ENCODE data around the gene IFT43.

DNA sequence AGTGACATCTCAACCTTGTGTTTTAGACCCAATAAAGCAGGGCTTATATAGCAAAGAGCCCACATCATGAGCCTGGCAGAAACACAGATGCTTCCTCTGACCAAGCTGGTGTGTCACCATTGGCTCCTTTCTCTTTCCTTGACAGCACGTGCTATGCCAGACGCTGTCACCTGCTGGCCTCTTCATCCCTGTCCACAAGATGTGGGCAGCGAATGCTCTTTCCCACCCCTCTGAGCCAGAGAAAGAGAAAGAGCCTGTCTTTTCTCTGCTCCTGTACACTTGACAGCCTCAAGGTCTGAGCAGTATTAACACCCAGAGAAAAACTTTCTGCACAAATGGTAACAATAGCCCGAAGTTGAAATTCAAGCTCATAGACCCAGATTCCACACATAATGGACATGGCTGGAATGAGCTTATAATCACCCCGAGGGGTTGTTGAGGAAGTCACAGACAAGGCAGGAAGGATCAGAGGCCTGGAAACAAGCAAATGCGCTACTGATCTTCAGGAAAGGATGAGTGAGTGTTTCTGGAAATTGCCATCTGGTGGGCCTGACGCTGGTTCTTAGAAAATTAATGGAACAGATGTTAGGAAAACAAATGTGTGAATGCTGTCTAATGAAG is 12.7 kb upstream of the IFT43 start:
- TF ChIP-seq BRF1 (IDR thresholded peaks at IDR 0.05; ENCODE audit: borderline replicate concordance, extremely low read depth, insufficient read length) (no peak), TAF1 (IDR thresholded peaks at IDR 0.05; ENCODE audit: control insufficient read depth, extremely low read depth, insufficient read depth, low read length, severe bottlenecking) (no peak), XRCC3 (IDR thresholded peaks at IDR 0.05) (no peak), CTBP1 (IDR thresholded peaks at IDR 0.05; ENCODE audit: borderline replicate concordance) (no peak), PHB (CRISPR knock-in tag; IDR thresholded peaks at IDR 0.05) (no peak), CBX5 (IDR thresholded peaks at IDR 0.05; ENCODE audit: borderline replicate concordance, low read depth) (no peak), SP1 (CRISPR knock-in tag; IDR thresholded peaks at IDR 0.05) (no peak), NUFIP1 (IDR thresholded peaks at IDR 0.05; ENCODE audit: partially characterized antibody) (no peak), HDAC1 (IDR thresholded peaks at IDR 0.05) (no peak)
- TF ChIP-seq, protein P1, sequence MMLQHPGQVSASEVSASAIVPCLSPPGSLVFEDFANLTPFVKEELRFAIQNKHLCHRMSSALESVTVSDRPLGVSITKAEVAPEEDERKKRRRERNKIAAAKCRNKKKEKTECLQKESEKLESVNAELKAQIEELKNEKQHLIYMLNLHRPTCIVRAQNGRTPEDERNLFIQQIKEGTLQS (IDR thresholded peaks at IDR 0.05) = no peak
- TF ChIP-seq, protein P1 (CRISPR knock-in tag; conservative IDR thresholded peaks at IDR 0.05) = no peak
- TF ChIP-seq, protein P2, sequence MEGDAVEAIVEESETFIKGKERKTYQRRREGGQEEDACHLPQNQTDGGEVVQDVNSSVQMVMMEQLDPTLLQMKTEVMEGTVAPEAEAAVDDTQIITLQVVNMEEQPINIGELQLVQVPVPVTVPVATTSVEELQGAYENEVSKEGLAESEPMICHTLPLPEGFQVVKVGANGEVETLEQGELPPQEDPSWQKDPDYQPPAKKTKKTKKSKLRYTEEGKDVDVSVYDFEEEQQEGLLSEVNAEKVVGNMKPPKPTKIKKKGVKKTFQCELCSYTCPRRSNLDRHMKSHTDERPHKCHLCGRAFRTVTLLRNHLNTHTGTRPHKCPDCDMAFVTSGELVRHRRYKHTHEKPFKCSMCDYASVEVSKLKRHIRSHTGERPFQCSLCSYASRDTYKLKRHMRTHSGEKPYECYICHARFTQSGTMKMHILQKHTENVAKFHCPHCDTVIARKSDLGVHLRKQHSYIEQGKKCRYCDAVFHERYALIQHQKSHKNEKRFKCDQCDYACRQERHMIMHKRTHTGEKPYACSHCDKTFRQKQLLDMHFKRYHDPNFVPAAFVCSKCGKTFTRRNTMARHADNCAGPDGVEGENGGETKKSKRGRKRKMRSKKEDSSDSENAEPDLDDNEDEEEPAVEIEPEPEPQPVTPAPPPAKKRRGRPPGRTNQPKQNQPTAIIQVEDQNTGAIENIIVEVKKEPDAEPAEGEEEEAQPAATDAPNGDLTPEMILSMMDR (IDR thresholded peaks at IDR 0.05 in 2 of 3, conservative IDR thresholded peaks at IDR 0.05 in 1 of 3; ENCODE audit: insufficient read depth in 2 of 3, low read depth in 1 of 3, low read length in 3 of 3) = no peak
- TF ChIP-seq, protein P3, sequence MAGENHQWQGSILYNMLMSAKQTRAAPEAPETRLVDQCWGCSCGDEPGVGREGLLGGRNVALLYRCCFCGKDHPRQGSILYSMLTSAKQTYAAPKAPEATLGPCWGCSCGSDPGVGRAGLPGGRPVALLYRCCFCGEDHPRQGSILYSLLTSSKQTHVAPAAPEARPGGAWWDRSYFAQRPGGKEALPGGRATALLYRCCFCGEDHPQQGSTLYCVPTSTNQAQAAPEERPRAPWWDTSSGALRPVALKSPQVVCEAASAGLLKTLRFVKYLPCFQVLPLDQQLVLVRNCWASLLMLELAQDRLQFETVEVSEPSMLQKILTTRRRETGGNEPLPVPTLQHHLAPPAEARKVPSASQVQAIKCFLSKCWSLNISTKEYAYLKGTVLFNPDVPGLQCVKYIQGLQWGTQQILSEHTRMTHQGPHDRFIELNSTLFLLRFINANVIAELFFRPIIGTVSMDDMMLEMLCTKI (IDR thresholded peaks at IDR 0.05; ENCODE audit: partially characterized antibody) = no peak

All from K562 (cell line).